HEK293T (cell line): ENCODE results near the gene GPATCH8.

Experiments
- ARNT ChIP-seq: fragments of 450-650 bp; IDR thresholded peaks from 2 replicates; pipeline ENCODE4 v1.6.1; 2017; ENCODE audit warnings: mild to moderate bottlenecking
- LEF1 ChIP-seq: fragments of 450-650 bp; IDR thresholded peaks from 2 replicates; pipeline ENCODE4 v1.6.1; 2017; ENCODE audit warnings: mild to moderate bottlenecking, borderline replicate concordance

GRCh38 chr17:44389723-44390202, 113.4 kb downstream of the GPATCH8 start:
- no peak for TF ChIP-seq LEF1
- no peak for TF ChIP-seq ARNT
